ENCODE results near the gene COL25A1.
A peak's percentile ranks its signal among the peaks of the same experiment; 100 is the strongest.

Gene COL25A1

DNA sequence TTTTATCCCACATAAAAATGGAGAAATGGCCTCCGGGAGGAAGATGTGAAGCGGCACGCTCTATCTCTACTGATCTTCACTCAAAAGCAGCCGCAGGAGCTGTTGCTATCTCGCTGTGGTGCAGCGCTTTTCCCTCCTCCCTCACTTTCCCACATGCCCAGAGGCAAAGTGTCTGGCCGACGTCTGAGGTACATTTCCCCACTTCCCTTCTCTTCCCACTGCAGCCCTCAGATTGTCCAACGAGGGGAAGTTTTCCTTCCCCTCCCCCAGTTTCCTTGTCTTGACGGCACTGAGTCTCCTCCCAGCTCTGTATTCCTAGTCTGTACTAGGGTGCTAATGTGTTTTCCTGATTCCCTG is 660 bp upstream of the COL25A1 start:
- no peak for DNase-seq (ENCODE audit: low spot score)
- TF ChIP-seq CTCF (IDR thresholded peaks at IDR 0.05; ENCODE audit: extremely low read depth, missing control alignments): no peak

- DNase-seq (ENCODE audit: low spot score): no peak
- TF ChIP-seq CTCF (IDR thresholded peaks at IDR 0.05; ENCODE audit: extremely low read depth, missing control alignments): no peak
Measured at GRCh38 chr4:109301651-109302360, 652 bp downstream of the COL25A1 start.

DNA sequence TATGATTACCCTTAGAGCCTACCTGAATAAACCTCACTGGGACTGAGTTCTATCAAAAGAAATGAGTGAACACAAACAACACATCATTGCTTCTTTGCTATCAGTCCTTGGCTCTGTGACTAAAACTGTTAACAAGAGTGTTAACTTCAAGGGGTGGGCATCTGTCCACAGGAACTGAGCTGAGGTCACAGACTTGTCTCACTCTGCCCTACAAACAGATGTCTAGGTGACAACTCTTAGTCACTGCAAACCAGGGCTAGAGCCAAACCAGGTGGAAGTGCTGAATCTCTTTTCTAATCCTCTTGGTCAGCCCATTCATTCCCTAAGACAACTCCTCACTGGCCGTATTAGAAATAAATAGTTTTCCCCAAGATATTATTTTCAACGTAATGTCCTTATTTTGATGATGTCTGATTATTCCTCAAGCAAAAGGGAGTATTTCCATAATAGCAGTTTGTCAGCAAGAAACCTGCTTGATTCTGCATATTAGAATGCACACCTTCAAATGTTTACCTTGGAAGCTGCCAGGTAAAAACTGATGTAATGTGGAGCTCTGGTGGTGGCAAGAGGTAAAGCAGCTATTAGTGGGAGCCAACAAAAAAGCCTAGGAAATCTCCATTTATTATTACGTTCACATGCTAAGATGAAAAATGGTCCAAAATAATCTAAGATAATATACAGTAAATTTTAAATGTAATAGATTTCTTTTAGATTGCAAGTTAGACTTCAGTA is 4.0 kb downstream of the COL25A1 start:
- TF ChIP-seq CTCF (IDR thresholded peaks at IDR 0.05; ENCODE audit: extremely low read depth, missing control alignments): no peak
- DNase-seq (ENCODE audit: low spot score): peak; percentile 36

DNA sequence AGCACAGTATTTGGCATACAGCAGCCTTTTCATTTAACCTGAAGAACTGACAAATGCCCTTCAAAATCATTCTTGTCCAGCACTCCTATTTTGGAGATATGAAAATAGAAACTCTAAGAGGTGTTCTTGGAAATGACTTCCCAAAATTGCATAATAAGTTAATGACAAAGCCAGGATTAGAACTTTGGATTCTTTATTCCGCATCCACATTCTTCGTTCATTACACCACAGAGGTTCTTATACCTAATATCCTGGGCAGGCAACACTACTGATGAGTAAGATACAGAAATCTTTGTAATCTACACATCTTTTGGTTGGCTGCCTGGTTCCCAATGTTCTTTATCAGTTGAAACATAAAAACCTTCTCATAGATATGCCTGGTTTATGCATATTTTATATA is 5.9 kb downstream of the COL25A1 start:
- no peak for DNase-seq (ENCODE audit: low spot score)
- no peak for TF ChIP-seq CTCF (IDR thresholded peaks at IDR 0.05; ENCODE audit: extremely low read depth, missing control alignments)

DNA sequence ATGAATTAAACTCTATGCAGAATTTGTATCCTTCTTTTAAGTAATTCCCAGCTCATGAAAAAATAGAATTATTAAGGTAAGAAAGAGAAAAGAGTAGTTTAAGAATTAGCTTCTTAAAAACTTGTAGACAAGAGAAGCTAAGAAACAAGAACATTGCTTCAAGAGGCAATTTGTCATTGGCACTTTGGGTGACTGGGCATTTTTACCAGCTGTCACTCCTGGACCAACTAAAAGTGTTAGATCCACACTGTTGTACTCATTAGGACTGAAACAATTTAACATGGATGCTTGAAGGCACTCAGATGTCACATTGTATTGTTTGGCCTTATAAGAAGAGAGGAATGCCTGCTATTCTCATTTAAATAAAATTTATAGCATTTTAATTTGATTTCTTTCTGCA is 7.4 kb downstream of the COL25A1 start:
- DNase-seq (ENCODE audit: low spot score): no peak
- no peak for TF ChIP-seq CTCF (IDR thresholded peaks at IDR 0.05; ENCODE audit: extremely low read depth, missing control alignments)

- TF ChIP-seq CTCF (IDR thresholded peaks at IDR 0.05; ENCODE audit: extremely low read depth, missing control alignments): no peak
- no peak for DNase-seq (ENCODE audit: low spot score)
Measured at GRCh38 chr4:109294468-109295020, 7.9 kb downstream of the COL25A1 start.

DNA sequence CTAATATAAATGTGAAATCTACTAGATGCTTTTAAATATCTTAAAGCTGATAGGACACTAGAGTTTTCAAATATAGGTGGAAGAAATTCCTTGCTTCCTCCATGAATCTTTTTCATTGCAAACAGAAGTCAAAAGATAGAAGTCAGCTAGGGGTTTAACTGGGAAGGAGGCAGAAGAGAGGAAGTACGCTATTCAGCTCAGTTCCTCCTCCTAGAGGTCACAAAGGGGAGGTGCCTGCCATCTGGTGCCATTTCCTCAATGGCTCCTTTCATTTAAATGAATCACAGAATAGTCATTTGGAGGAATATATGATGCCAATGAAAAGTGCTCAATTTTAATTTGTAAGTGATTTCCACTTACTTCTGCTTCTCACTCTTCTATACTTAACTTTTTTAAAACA is 8.5 kb downstream of the COL25A1 start:
- DNase-seq (ENCODE audit: low spot score): peak; percentile 40
- TF ChIP-seq CTCF (IDR thresholded peaks at IDR 0.05; ENCODE audit: extremely low read depth, missing control alignments): peak; percentile 33
